CD4-positive, alpha-beta T cell treated with Interleukin-6 for 4 hours (primary cell): ENCODE results near the gene PMPCA.

ENCODE experiments used
- DNase-seq: peaks from one replicate; pipeline ENCODE4 v3.0.0-alpha.2; 2020; ENCODE audit warnings: mixed read lengths

The PMPCA gene

GRCh38 chr9:136373300-136374182 lies 36.9 kb upstream of the PMPCA start, which contains the start of gene CARD9:
CARD9 (minus strand) TSS chr9:136373669; CDS start chr9:136372078, 1,591 bp downstream.
- no peak for DNase-seq

GRCh38 chr9:136374183-136374575 lies 36.3 kb upstream of the PMPCA start:
- no peak for DNase-seq

- DNase-seq, result no peak
Observed at GRCh38 chr9:136375096-136375495, 35.4 kb upstream of the PMPCA start.

- no peak for DNase-seq
Observed at GRCh38 chr9:136376457-136376856, 34.0 kb upstream of the PMPCA start.

- DNase-seq, result no peak
Observed at GRCh38 chr9:136377341-136378169, 32.9 kb upstream of the PMPCA start.

- DNase-seq, result no peak
Observed at GRCh38 chr9:136378170-136379002, 32.1 kb upstream of the PMPCA start.

- DNase-seq, result no peak
Observed at GRCh38 chr9:136379003-136379287, 31.5 kb upstream of the PMPCA start.

GRCh38 chr9:136379401-136379800 lies 31.1 kb upstream of the PMPCA start:
- no peak for DNase-seq

- no peak for DNase-seq
Observed at GRCh38 chr9:136379891-136380290, 30.6 kb upstream of the PMPCA start.

- no peak for DNase-seq
Observed at GRCh38 chr9:136380381-136380780, 30.1 kb upstream of the PMPCA start.

GRCh38 chr9:136381311-136381710 lies 29.1 kb upstream of the PMPCA start:
- DNase-seq, result no peak

GRCh38 chr9:136381966-136382513 lies 28.4 kb upstream of the PMPCA start:
- no peak for DNase-seq

GRCh38 chr9:136383436-136383835 lies 27.0 kb upstream of the PMPCA start:
- DNase-seq, result no peak

GRCh38 chr9:136385015-136385414 lies 25.4 kb upstream of the PMPCA start:
- no peak for DNase-seq

- DNase-seq, result no peak
Observed at GRCh38 chr9:136386018-136386417, 24.4 kb upstream of the PMPCA start.

GRCh38 chr9:136387217-136387616 lies 23.2 kb upstream of the PMPCA start:
- DNase-seq, result no peak

- DNase-seq, result no peak
Observed at GRCh38 chr9:136389396-136389795, 21.1 kb upstream of the PMPCA start.

- no peak for DNase-seq
Observed at GRCh38 chr9:136391737-136392537, 18.5 kb upstream of the PMPCA start.

- DNase-seq, result no peak
Observed at GRCh38 chr9:136392538-136393449, 17.7 kb upstream of the PMPCA start.

- DNase-seq, result no peak
Observed at GRCh38 chr9:136393531-136393930, 16.9 kb upstream of the PMPCA start.
